Tibial nerve (tissue), 4 donors: ENCODE measurements around the gene RUFY1. TPM values are rescaled to one million over a fixed set of nuclear protein-coding genes. Genes with fewer than 3 reads are reported as not detected.

Experiments
- DNase-seq, 2 donors: peaks; one replicate each; pipeline ENCODE4 v3.0.0-alpha.2; 2019; ENCODE audit warnings: low spot score in 2 of 2
- H3K27ac ChIP-seq, 4 donors: fragments of 200-600 bp; sonication (generic) in 3 of 4; one replicate each; pipeline ENCODE4 v1.5.1; 2017 to 2019; ENCODE audit warnings: mild to moderate bottlenecking in 1 of 4
- H3K27me3 ChIP-seq, 2 donors: fragments of 200-600 bp; sonication (generic) in 1 of 2; one replicate each; pipeline versions ENCODE4 v1.5.1 to v1.6.0; 2017 to 2019
- H3K36me3 ChIP-seq, 3 donors: fragments of 200-600 bp; sonication (generic); one replicate each; pipeline ENCODE4 v1.5.1; 2018 to 2019
- H3K4me1 ChIP-seq, 4 donors: fragments of 200-600 bp; sonication (generic) in 3 of 4; one replicate each; pipeline ENCODE4 v1.5.1; 2017 to 2019
- H3K4me3 ChIP-seq, 4 donors: fragments of 200-600 bp; sonication (generic) in 3 of 4; one replicate each; pipeline ENCODE4 v1.5.1; 2017 to 2019; ENCODE audit warnings: mild to moderate bottlenecking in 1 of 4, moderate library complexity in 1 of 4
- H3K9me3 ChIP-seq, 4 donors: fragments of 200-600 bp; sonication (generic) in 3 of 4; one replicate each; pipeline ENCODE4 v1.5.1; 2017 to 2019
- CTCF ChIP-seq, 5 experiments: fragments of 200-600 bp in 3 of 5; fragments of 450-650 bp in 2 of 5; sonication (generic) in 3 of 5; IDR thresholded peaks; one replicate each; pipeline ENCODE4 v1.5.1; 2016 to 2019; ENCODE audit warnings: antibody characterized with exemption in 5 of 5, mild to moderate bottlenecking in 3 of 5, moderate library complexity in 2 of 5
- EP300 ChIP-seq, 2 donors: sonication (generic); formaldehyde crosslinking; IDR thresholded peaks; one replicate each; pipeline ENCODE4 v1.6.1; 2017; ENCODE audit warnings: antibody characterized with exemption in 2 of 2, mild to moderate bottlenecking in 1 of 2
- POLR2A ChIP-seq, 2 donors: fragments of 450-650 bp; IDR thresholded peaks; one replicate each; pipeline ENCODE4 v1.6.1; 2017; ENCODE audit warnings: antibody characterized with exemption in 2 of 2, mild to moderate bottlenecking in 2 of 2, moderate library complexity in 2 of 2
- WGBS, 2 donors: methylation state at CpG; one replicate each; pipeline ENCODE4 v1.1.5; 2018; 5-methylcytosine and 5-hydroxymethylcytosine counted together
- total RNA-seq, 4 donors: library from RNA; depleted of rRNA; stranded (reverse); fragments of >200 nt; gene quantifications; one replicate each; pipeline ENCODE4 v1.1.0, GENCODE V29; 2016

RUFY1 gene
- total RNA-seq, 4 donors from 2014 or later = 56.6 to 76.3 (median 71.3) TPM

- H3K4me1 ChIP-seq = peaks cover 0 to 74% (median 38%) of the 10 kb centered on the region in 4 donors
- H3K36me3 ChIP-seq = peaks cover 10 to 79% (median 37%) of the 10 kb centered on the region in 3 donors
- H3K9me3 ChIP-seq = no peaks in the 10 kb centered on the region
- no peak for DNase-seq
- H3K4me3 ChIP-seq = peak overlapping the region in 2 of 4 donors; percentile 89 to 100
- no peaks in the 10 kb centered on the region for H3K27me3 ChIP-seq
- WGBS, 2 donors = 12 to 16% methylated on average over 6 of the region's 6 CpGs
- no peak overlapping the region for H3K27ac ChIP-seq
- TF ChIP-seq EP300 (IDR thresholded peaks at IDR 0.05) (no peak), CTCF (IDR thresholded peaks at IDR 0.05) (no peak), POLR2A (IDR thresholded peaks at IDR 0.05) (no peak)
These were observed 68.7 kb downstream of the RUFY1 start for GRCh38 chr5:179618923-179619554.

GRCh38 chr5:179619776-179620175 lies 69.4 kb downstream of the RUFY1 start:
- H3K27ac ChIP-seq = peak overlapping the region in 1 of 4 donors; percentile 42
- peaks cover 10 to 71% (median 37%) of the 10 kb centered on the region in 3 donors for H3K36me3 ChIP-seq
- no peaks in the 10 kb centered on the region for H3K9me3 ChIP-seq
- peak overlapping the region in 2 of 4 donors; percentile 89 to 100 for H3K4me3 ChIP-seq
- no peaks in the 10 kb centered on the region for H3K27me3 ChIP-seq
- H3K4me1 ChIP-seq = peaks cover 0 to 79% (median 41%) of the 10 kb centered on the region in 4 donors
- WGBS, 2 donors = 6 to 8% methylated on average over 4 of the region's 4 CpGs
- no peak for DNase-seq
- TF ChIP-seq CTCF (IDR thresholded peaks at IDR 0.05) (no peak), EP300 (IDR thresholded peaks at IDR 0.05) (no peak), POLR2A (IDR thresholded peaks at IDR 0.05) (no peak)

- no peak for TF ChIP-seq CTCF (IDR thresholded peaks at IDR 0.05)
- Histone ChIP-seq H3K27me3 (no peaks in the 10 kb centered on the region), H3K27ac (peak overlapping the region in 2 of 4 donors; percentile 2 to 100), H3K36me3 (peaks cover 8 to 66% (median 34%) of the 10 kb centered on the region in 3 donors), H3K4me3 (peak overlapping the region in 3 of 4 donors; percentile 14 to 100 (median 89)), H3K4me1 (peaks cover 0 to 78% (median 41%) of the 10 kb centered on the region in 4 donors), H3K9me3 (no peaks in the 10 kb centered on the region)
- no peak for DNase-seq
- WGBS, 2 donors = 5 to 6% methylated on average over 3 of the region's 3 CpGs
These were observed 69.9 kb downstream of the RUFY1 start for GRCh38 chr5:179620293-179620692.

DNA sequence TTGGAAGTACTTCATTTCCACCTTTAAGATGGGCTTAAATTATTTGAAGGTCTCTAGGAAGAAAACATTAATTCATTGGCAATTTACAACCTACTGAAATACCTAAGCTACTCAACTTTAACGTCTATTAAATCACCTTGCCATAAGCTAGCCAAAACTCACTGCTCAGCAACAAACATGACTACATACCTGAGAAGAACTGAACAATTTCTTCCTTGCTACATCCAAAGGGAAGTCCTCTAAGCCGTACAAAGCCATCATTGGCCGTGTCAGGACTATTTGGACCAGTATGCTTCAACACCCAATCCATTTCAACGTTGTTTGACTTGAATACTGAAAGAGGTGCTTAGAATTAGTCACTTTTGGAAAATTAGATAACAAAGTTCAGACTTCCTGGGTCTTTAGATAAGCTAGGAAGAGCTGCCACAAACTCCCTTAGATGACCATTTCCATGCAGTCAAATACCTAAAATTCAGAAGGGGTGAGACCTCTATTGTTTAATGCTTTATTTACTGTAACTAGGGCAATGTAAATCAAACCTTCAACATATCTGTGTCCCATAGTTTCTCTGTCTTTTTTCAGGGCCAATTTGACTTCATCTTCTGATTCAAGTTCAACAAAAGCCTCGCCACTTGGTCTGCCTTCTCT lies 70.5 kb downstream of the RUFY1 start:
- Histone ChIP-seq H3K4me1 (peaks cover 0 to 72% (median 41%) of the 10 kb centered on the region in 4 donors), H3K36me3 (peaks cover 8 to 61% (median 31%) of the 10 kb centered on the region in 3 donors), H3K9me3 (no peaks in the 10 kb centered on the region), H3K4me3 (peak overlapping the region; percentile 87 to 100 (median 94)), H3K27ac (peak overlapping the region in 2 of 4 donors; percentile 2 to 100), H3K27me3 (no peaks in the 10 kb centered on the region)
- TF ChIP-seq CTCF (IDR thresholded peaks at IDR 0.05) = no peak
- TF ChIP-seq EP300 (IDR thresholded peaks at IDR 0.05) = no peak
- no peak for TF ChIP-seq POLR2A (IDR thresholded peaks at IDR 0.05)
- 10 to 14% methylated on average over 5 of the region's 5 CpGs for WGBS, 2 donors
- no peak for DNase-seq
